GM23338 (cell line): Measurements from ENCODE around the gene XKR8. TPM values are rescaled to one million over a fixed set of nuclear protein-coding genes. Genes with fewer than 3 reads are reported as not detected.

Source experiments
- ATAC-seq: fragments of 200-7000 bp; cut with Tn5 transposase; 3 replicates; pipeline ENCODE4 v1.9.1; 2020
- DNase-seq: peaks from one replicate; pipeline ENCODE4 v3.0.0-alpha.2; 2015; ENCODE audit warnings: low spot score
- H2AFZ ChIP-seq: fragments of 200-600 bp; sonication (generic); 2 replicates; pipeline ENCODE4 v1.8.0; 2016; ENCODE audit warnings: antibody characterized with exemption, mild to moderate bottlenecking, moderate library complexity
- H3F3A ChIP-seq: fragments of 200-600 bp; sonication (generic); replicated peaks from 2 replicates; pipeline ENCODE4 v1.8.0; 2017; ENCODE audit warnings: antibody characterized with exemption, mixed run types, low read depth
- H3K27ac ChIP-seq: fragments of 200-600 bp; sonication (generic); 2 replicates; pipeline ENCODE4 v1.6.1; 2016; ENCODE audit warnings: low read depth
- H3K27me3 ChIP-seq: fragments of 200-600 bp; sonication (generic); 2 replicates; pipeline ENCODE4 v1.8.0; 2016; ENCODE audit warnings: mild to moderate bottlenecking, mixed run types, moderate library complexity; ENCODE audit not compliant: insufficient read depth
- H3K36me3 ChIP-seq: fragments of 200-600 bp; sonication (generic); 2 replicates; pipeline ENCODE4 v1.8.0; 2016; ENCODE audit warnings: mild to moderate bottlenecking; ENCODE audit not compliant: insufficient read depth
- H3K4me1 ChIP-seq: fragments of 200-600 bp; sonication (generic); 2 replicates; pipeline ENCODE4 v1.8.0; 2016; ENCODE audit warnings: mild to moderate bottlenecking, moderate library complexity; ENCODE audit not compliant: insufficient read depth
- H3K4me2 ChIP-seq: fragments of 200-600 bp; sonication (generic); 2 replicates; pipeline ENCODE4 v1.7.1; 2017; ENCODE audit warnings: mixed run types
- H3K4me3 ChIP-seq: fragments of 200-600 bp; sonication (generic); 2 replicates; pipeline ENCODE4 v1.6.1; 2016; ENCODE audit warnings: mixed run types
- H3K79me2 ChIP-seq: fragments of 200-600 bp; sonication (generic); replicated peaks from 2 replicates; pipeline ENCODE4 v1.8.0; 2017; ENCODE audit warnings: mild to moderate bottlenecking; ENCODE audit not compliant: insufficient read depth
- H3K9me2 ChIP-seq: fragments of 200-600 bp; sonication (generic); 2 replicates; pipeline ENCODE4 v1.8.0; 2017; ENCODE audit not compliant: insufficient read depth
- H4K20me1 ChIP-seq: fragments of 200-600 bp; sonication (generic); replicated peaks from 2 replicates; pipeline ENCODE4 v1.8.0; 2017; ENCODE audit warnings: mild to moderate bottlenecking; ENCODE audit not compliant: insufficient read depth
- H3K27ac Mint-ChIP-seq: 2 replicates; pipeline ENCODE4 v1.8.0; 2020; ENCODE audit warnings: inconsistent platforms, mild to moderate bottlenecking, moderate library complexity, mixed read lengths
- H3K27me3 Mint-ChIP-seq: 3 replicates; pipeline ENCODE4 v1.8.0; 2022; ENCODE audit warnings: low read depth, mild to moderate bottlenecking, moderate library complexity, mixed read lengths, inconsistent platforms; ENCODE audit not compliant: insufficient read depth, poor library complexity
- H3K36me3 Mint-ChIP-seq: 3 replicates; pipeline ENCODE4 v1.8.0; 2021; ENCODE audit warnings: low read depth, mild to moderate bottlenecking, inconsistent platforms, moderate library complexity, mixed read lengths
- H3K4me1 Mint-ChIP-seq: 3 replicates; pipeline ENCODE4 v1.8.0; 2020; ENCODE audit warnings: mild to moderate bottlenecking, inconsistent platforms, mixed read lengths
- H3K4me3 Mint-ChIP-seq: 3 replicates; pipeline ENCODE4 v1.8.0; 2021; ENCODE audit warnings: moderate library complexity, mild to moderate bottlenecking, inconsistent platforms, mixed read lengths
- H3K9me3 Mint-ChIP-seq: 3 replicates; pipeline ENCODE4 v1.8.0; 2020; ENCODE audit warnings: moderate library complexity, mild to moderate bottlenecking, inconsistent platforms, mixed read lengths
- CTCF ChIP-seq, 2 experiments: fragments of 200-600 bp in 1 of 2; sonication (generic) in 1 of 2; conservative IDR thresholded peaks; 2 replicates each; pipeline versions ENCODE4 v1.5.1 to v1.6.1; 2016 to 2017; ENCODE audit warnings: antibody characterized with exemption in 2 of 2, low read depth in 2 of 2, mild to moderate bottlenecking in 2 of 2, moderate library complexity in 1 of 2
- EZH2 ChIP-seq: fragments of 200-600 bp; sonication (generic); IDR thresholded peaks from one replicate; pipeline ENCODE4 v1.8.0; 2017; ENCODE audit warnings: antibody characterized with exemption, mild to moderate bottlenecking, low read depth; ENCODE audit not compliant: unreplicated experiment
- JUNB ChIP-seq: IDR thresholded peaks from one replicate; pipeline ENCODE4 v1.6.1; 2016; ENCODE audit warnings: antibody characterized with exemption; ENCODE audit not compliant: unreplicated experiment
- NANOG ChIP-seq: IDR thresholded peaks from 2 replicates; pipeline ENCODE4 v1.6.1; 2016; ENCODE audit warnings: antibody characterized with exemption, borderline replicate concordance
- POLR2AphosphoS5 ChIP-seq: IDR thresholded peaks from 2 replicates; pipeline ENCODE4 v1.6.1; 2016; ENCODE audit warnings: antibody characterized with exemption, low read depth
- ZNF462 ChIP-seq: fragments of 250-450 bp; sonication (Bioruptor Pico); IDR thresholded peaks from 2 replicates; pipeline ENCODE4 v1.5.0; 2020; ENCODE audit warnings: mild to moderate bottlenecking, moderate library complexity
- polyA plus RNA-seq: library from polyadenylated mRNA; unstranded; fragments of >200 nt; fragmentation: Nextera tagmentation; extraction: Ambion mirVana; gene quantifications from 2 replicates; pipeline ENCODE4 v1.2.1, GENCODE V29; 2016
- total RNA-seq: library from RNA; depleted of rRNA; stranded (reverse); fragments of >200 nt; shearing (Covaris generic); gene quantifications from 2 replicates; pipeline ENCODE4 v1.2.3, GENCODE V29; 2014

The XKR8 gene
- total and polyA plus RNA-seq, 2 experiments from 2014 or later: 8.2 to 13.1 TPM

DNA sequence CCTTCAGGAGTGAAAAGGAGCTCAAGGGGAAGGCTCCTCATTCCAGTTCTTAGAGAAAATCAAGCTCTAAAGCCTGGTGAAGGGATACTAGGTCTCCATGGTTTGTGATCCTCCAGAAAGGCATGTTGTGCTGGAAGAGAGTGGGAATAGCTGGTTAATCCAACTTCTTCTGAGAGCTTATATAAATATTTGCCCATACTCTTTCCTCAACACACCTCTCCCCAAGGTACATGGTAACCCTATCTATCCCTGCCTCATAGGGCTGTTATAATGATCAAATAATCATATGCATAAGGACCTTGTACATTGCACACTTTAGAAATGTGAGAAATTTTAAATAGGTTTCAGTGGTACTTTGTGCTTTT lies 14.6 kb downstream of the XKR8 start:
- Histone ChIP-seq H3K36me3 (no peaks in the 10 kb centered on the region; the same call in 1 of the 2 replicates), H3K4me1 (no peaks in the 10 kb centered on the region), H3K27ac (no peak overlapping the region), H3K4me3 (no peak overlapping the region), H3K27me3 (no peaks in the 10 kb centered on the region), H3K79me2 (no peaks in the 10 kb centered on the region), H3K4me2 (no peak overlapping the region), H2AFZ (no peak overlapping the region), H3F3A (no peaks in the 10 kb centered on the region), H4K20me1 (0 out of 2 replicates have a peak, but pooled peaks cover 4% of the 10 kb centered on the region), H3K9me2 (no peaks in the 10 kb centered on the region)
- Mint-ChIP-seq H3K27ac (no peak overlapping the region), H3K36me3 (peaks cover 3% of the 10 kb centered on the region; the same call in 2 of the 3 replicates), H3K9me3 (no peaks in the 10 kb centered on the region), H3K27me3 (no peaks in the 10 kb centered on the region), H3K4me3 (no peak overlapping the region), H3K4me1 (no peaks in the 10 kb centered on the region)
- ATAC-seq (no peak), DNase-seq (no peak)
- TF ChIP-seq EZH2: no peak
- TF ChIP-seq CTCF (conservative IDR thresholded peaks at IDR 0.05; ENCODE audit: low read depth in 2 of 2): no peak
- TF ChIP-seq JUNB: no peak
- TF ChIP-seq POLR2AphosphoS5: no peak
- TF ChIP-seq NANOG: no peak
- no peak for TF ChIP-seq ZNF462 (CRISPR knock-in tag)
